SK-N-SH (cell line): ENCODE measurements around the gene OR2L5. TPM values are rescaled to one million over a fixed set of nuclear protein-coding genes. Genes with fewer than 3 reads are reported as not detected.

Source experiments
- CTCF ChIA-PET: fragments of 300-600, 350-600 bp; formaldehyde crosslinking; extraction: SDS; loops from one replicate; lab custom pipeline; 2021; lab: Yijun Ruan, JAX
- POLR2A ChIA-PET: fragments of 350-600 bp; sonication (Branson Sonifier 250); formaldehyde crosslinking; extraction: SDS; loops from one replicate; lab custom pipeline; 2020; ENCODE audit warnings: antibody characterized with exemption, inconsistent platforms; lab: Yijun Ruan, JAX
- DNase-seq: peaks from one replicate; pipeline ENCODE4 v3.0.0; 2012
- H2AFZ ChIP-seq: fragments of 200-600 bp; sonication (generic); 2 replicates; pipeline ENCODE4 v1.8.1; 2016; ENCODE audit warnings: antibody characterized with exemption, mild to moderate bottlenecking, low read depth
- H3F3A ChIP-seq: fragments of 200-600 bp; sonication (generic); replicated peaks from 2 replicates; pipeline ENCODE3; 2016; ENCODE audit warnings: antibody characterized with exemption, mild to moderate bottlenecking; ENCODE audit not compliant: insufficient read depth
- H3K27ac ChIP-seq, 2 experiments: fragments of 200-500 bp in 1 of 2; fragments of 200-600 bp in 1 of 2; sonication (Bioruptor generic) in 1 of 2; sonication (generic), shearing (Covaris generic) in 1 of 2; 2 replicates each; pipeline versions ENCODE4 v1.5.1 to v1.6.1; 2014 to 2016; ENCODE audit warnings: low read depth in 2 of 2, inconsistent platforms in 1 of 2, low read length in 1 of 2, mild to moderate bottlenecking in 1 of 2, mixed read lengths in 1 of 2
- H3K27me3 ChIP-seq: fragments of 200-600 bp; sonication (generic), shearing (Covaris generic); 2 replicates; pipeline ENCODE4 v1.6.1; 2016; ENCODE audit warnings: mixed run types; ENCODE audit not compliant: insufficient read depth
- H3K36me3 ChIP-seq, 2 experiments: fragments of 200-500 bp in 1 of 2; fragments of 200-600 bp in 1 of 2; sonication (Bioruptor generic) in 1 of 2; sonication (generic) in 1 of 2; replicated peaks in 1 of 2; 2 replicates each; pipeline versions ENCODE3 to v1.5.1; 2014 to 2016; ENCODE audit warnings: low read length in 1 of 2, mild to moderate bottlenecking in 1 of 2; ENCODE audit not compliant: insufficient read depth in 2 of 2, control insufficient read depth in 1 of 2
- H3K4me1 ChIP-seq, 2 experiments: fragments of 200-500 bp in 1 of 2; fragments of 200-600 bp in 1 of 2; sonication (Bioruptor generic) in 1 of 2; sonication (generic), shearing (Covaris generic) in 1 of 2; 2 replicates each; pipeline versions ENCODE4 v1.5.1 to v1.6.1; 2014 to 2016; ENCODE audit warnings: low read depth in 1 of 2, low read length in 1 of 2, mixed run types in 1 of 2; ENCODE audit not compliant: insufficient read depth in 2 of 2, control insufficient read depth in 1 of 2
- H3K4me2 ChIP-seq: fragments of 200-600 bp; sonication (generic), shearing (Covaris generic); 2 replicates; pipeline ENCODE4 v1.6.1; 2017; ENCODE audit warnings: mixed run types
- H3K4me3 ChIP-seq, 2 experiments: fragments of 200-500 bp in 1 of 2; fragments of 200-600 bp in 1 of 2; sonication (Bioruptor generic) in 1 of 2; sonication (generic), shearing (Covaris generic) in 1 of 2; 2 replicates each; pipeline versions ENCODE4 v1.5.1 to v1.8.1; 2014 to 2016; ENCODE audit warnings: low read depth in 2 of 2, inconsistent platforms in 1 of 2, low read length in 1 of 2, mild to moderate bottlenecking in 1 of 2, mixed read lengths in 1 of 2, moderate library complexity in 1 of 2
- H3K79me2 ChIP-seq: fragments of 200-600 bp; sonication (generic); 2 replicates; pipeline ENCODE4 v1.8.1; 2017; ENCODE audit warnings: mild to moderate bottlenecking; ENCODE audit not compliant: insufficient read depth
- H3K9ac ChIP-seq: fragments of 200-600 bp; sonication (generic); 2 replicates; pipeline ENCODE4 v1.6.1; 2017; ENCODE audit warnings: mixed run types
- H3K9me2 ChIP-seq: fragments of 200-600 bp; sonication (generic); 2 replicates; pipeline ENCODE4 v1.6.1; 2017; ENCODE audit warnings: mixed run types
- H3K9me3 ChIP-seq: fragments of 200-600 bp; sonication (generic); 2 replicates; pipeline ENCODE4 v1.6.1; 2017; ENCODE audit warnings: mixed run types, mild to moderate bottlenecking, moderate library complexity
- H4K20me1 ChIP-seq: fragments of 200-600 bp; sonication (generic); 2 replicates; pipeline ENCODE4 v1.6.1; 2017; ENCODE audit warnings: mild to moderate bottlenecking, mixed run types; ENCODE audit not compliant: insufficient read depth
- CHD2 ChIP-seq: fragments of 150-350 bp; IDR thresholded peaks from 2 replicates; pipeline ENCODE4 v1.6.1; 2018; ENCODE audit warnings: low read length; ENCODE audit not compliant: partially characterized antibody
- ELF1 ChIP-seq: IDR thresholded peaks from 2 replicates; pipeline ENCODE4 v1.4.0; 2012
- EP300 ChIP-seq, 2 experiments: IDR thresholded peaks; 2 replicates each; pipeline versions ENCODE4 v1.4.0 to v1.6.1; 2012; ENCODE audit warnings: borderline replicate concordance in 1 of 2, low read depth in 1 of 2, low read length in 1 of 2
- EZH2phosphoT487 ChIP-seq: fragments of 200-600 bp; sonication (generic); IDR thresholded peaks from 2 replicates; pipeline ENCODE4 v1.6.1; 2017; ENCODE audit warnings: low read depth, mixed run types, mild to moderate bottlenecking, antibody characterized with exemption, moderate library complexity, borderline replicate concordance
- FOSL2 ChIP-seq: IDR thresholded peaks from 2 replicates; pipeline ENCODE4 v1.4.0; 2012; ENCODE audit warnings: low read depth, mild to moderate bottlenecking, moderate library complexity, borderline replicate concordance
- FOXJ3 ChIP-seq: sonication (generic); formaldehyde crosslinking; IDR thresholded peaks from 2 replicates; pipeline ENCODE4 v1.5.1; 2020; ENCODE audit warnings: mild to moderate bottlenecking, missing genetic modification reagents
- FOXM1 ChIP-seq: IDR thresholded peaks from 2 replicates; pipeline ENCODE4 v1.4.0; 2012; ENCODE audit warnings: low read depth, mild to moderate bottlenecking
- GABPA ChIP-seq: IDR thresholded peaks from 2 replicates; pipeline ENCODE4 v1.4.0; 2012; ENCODE audit warnings: low read depth, mild to moderate bottlenecking
- GATA2 ChIP-seq: sonication (generic); formaldehyde crosslinking; IDR thresholded peaks from 2 replicates; pipeline ENCODE4 v1.5.0; 2020; ENCODE audit warnings: mild to moderate bottlenecking, missing genetic modification reagents
- JUND ChIP-seq: IDR thresholded peaks from 2 replicates; pipeline ENCODE4 v1.4.0; 2012
- MEF2A ChIP-seq: IDR thresholded peaks from 2 replicates; pipeline ENCODE4 v1.4.0; 2012; ENCODE audit warnings: low read depth, borderline replicate concordance
- MXI1 ChIP-seq: IDR thresholded peaks from 2 replicates; pipeline ENCODE4 v1.6.1; 2012; ENCODE audit warnings: mild to moderate bottlenecking, low read depth, low read length, improper control_type of control experiment
- NFIC ChIP-seq: IDR thresholded peaks from 2 replicates; pipeline ENCODE4 v1.4.0; 2012; ENCODE audit warnings: borderline replicate concordance
- NRF1 ChIP-seq: IDR thresholded peaks from 2 replicates; pipeline ENCODE4 v1.6.1; 2012; ENCODE audit warnings: low read depth, mild to moderate bottlenecking, low read length
- POLR2AphosphoS5 ChIP-seq: IDR thresholded peaks from 2 replicates; pipeline ENCODE4 v1.6.1; 2012; ENCODE audit warnings: low read depth, low read length
- RAD21 ChIP-seq: IDR thresholded peaks from 2 replicates; pipeline ENCODE4 v1.6.1; 2012; ENCODE audit warnings: mild to moderate bottlenecking, low read length
- RFX5 ChIP-seq: IDR thresholded peaks from 2 replicates; pipeline ENCODE4 v1.6.1; 2012; ENCODE audit warnings: mild to moderate bottlenecking, improper control_type of control experiment, low read length
- RXRA ChIP-seq: IDR thresholded peaks from 2 replicates; pipeline ENCODE4 v1.4.0; 2012; ENCODE audit warnings: low read depth, mild to moderate bottlenecking, borderline replicate concordance
- SIN3A ChIP-seq: IDR thresholded peaks from 2 replicates; pipeline ENCODE4 v1.6.1; 2012; ENCODE audit warnings: low read depth, mild to moderate bottlenecking, low read length, moderate library complexity, borderline replicate concordance
- SMC3 ChIP-seq: IDR thresholded peaks from 2 replicates; pipeline ENCODE4 v1.6.1; 2012; ENCODE audit warnings: low read depth, low read length, improper control_type of control experiment
- TCF12 ChIP-seq: IDR thresholded peaks from 2 replicates; pipeline ENCODE4 v1.4.0; 2012
- TEAD4 ChIP-seq: IDR thresholded peaks from 2 replicates; pipeline ENCODE4 v1.4.0; 2012; ENCODE audit warnings: mild to moderate bottlenecking, borderline replicate concordance; ENCODE audit not compliant: insufficient read depth
- USF2 ChIP-seq: fragments of 150-350 bp; IDR thresholded peaks from 2 replicates; pipeline ENCODE4 v1.6.1; 2017; ENCODE audit warnings: antibody characterized with exemption, low read length, low read depth, borderline replicate concordance
- YY1 ChIP-seq: IDR thresholded peaks from 2 replicates; pipeline ENCODE4 v1.4.0; 2012; ENCODE audit warnings: low read depth, mild to moderate bottlenecking
- ZBTB33 ChIP-seq: IDR thresholded peaks from 2 replicates; pipeline ENCODE4 v1.4.0; 2012; ENCODE audit warnings: low read depth, borderline replicate concordance
- WGBS: methylation state at CpG from one replicate; pipeline ENCODE4 v1.1.6; 2017; ENCODE audit warnings: low lambda C conversion rate; 5-methylcytosine and 5-hydroxymethylcytosine counted together
- polyA plus RNA-seq, 3 experiments: library from polyadenylated mRNA; depleted of rRNA; stranded (reverse); fragments of >200 nt; gene quantifications; 2 replicates each; pipeline ENCODE4 v1.2.3, GENCODE V29; 2012
- TF ChIP-seq, protein P1 (sequence below): IDR thresholded peaks from 2 replicates; pipeline ENCODE4 v1.4.0; 2012; ENCODE audit warnings: low read depth
- TF ChIP-seq, protein P2 (sequence below): IDR thresholded peaks from 2 replicates; pipeline ENCODE4; 2012

The OR2L5 gene
- polyA plus RNA-seq, 1 of the 3 experiments (the other 2 are of a cell fraction) = not detected

DNA sequence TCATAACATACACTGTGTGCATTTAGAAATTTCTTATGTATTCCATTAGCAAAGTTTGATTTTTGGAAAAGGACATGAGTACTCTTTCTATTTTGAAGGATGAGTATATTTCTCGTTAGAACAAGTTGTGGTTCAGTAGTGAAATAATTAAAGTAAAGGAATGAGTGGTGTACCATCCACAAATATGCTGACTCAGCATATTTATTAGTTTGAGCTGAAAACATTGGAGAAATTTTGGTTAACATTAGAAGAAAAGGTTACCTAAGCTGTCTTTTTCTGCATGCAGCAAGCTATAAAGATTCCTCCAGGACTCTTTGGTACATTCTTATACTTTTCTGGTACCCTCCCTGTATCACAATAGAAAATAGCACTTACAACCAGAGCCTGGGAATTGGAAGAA lies 5.7 kb upstream of the OR2L5 start:
- DNase-seq = no peak
- Histone ChIP-seq H3K9me2 (no peaks in the 10 kb centered on the region), H3K4me1 (no peaks in the 10 kb centered on the region), H3K36me3 (no peaks in the 10 kb centered on the region), H3K4me3 (no peak overlapping the region), H3K4me2 (no peak overlapping the region), H2AFZ (no peak overlapping the region), H3K9me3 (0 out of 2 replicates have a peak, but pooled peaks cover 9% of the 10 kb centered on the region), H3K27me3 (no peaks in the 10 kb centered on the region), H4K20me1 (no peaks in the 10 kb centered on the region), H3K9ac (no peak overlapping the region), H3K27ac (no peak overlapping the region), H3K79me2 (no peaks in the 10 kb centered on the region), H3F3A (no peaks in the 10 kb centered on the region)
- CTCF ChIA-PET = no interaction called here
- WGBS = 0% methylated on average over 1 of the region's 1 CpG
- TF ChIP-seq SIN3A (no peak), FOXJ3 (no peak), RFX5 (no peak), RXRA (no peak), TCF12 (no peak), FOXM1 (no peak), MEF2A (no peak), JUND (no peak), EP300 (IDR thresholded peaks at IDR 0.05; ENCODE audit: borderline replicate concordance in 1 of 2, low read depth in 1 of 2, low read length in 1 of 2) (no peak), TEAD4 (no peak), POLR2AphosphoS5 (no peak), NRF1 (no peak)
- TF ChIP-seq, protein P1, sequence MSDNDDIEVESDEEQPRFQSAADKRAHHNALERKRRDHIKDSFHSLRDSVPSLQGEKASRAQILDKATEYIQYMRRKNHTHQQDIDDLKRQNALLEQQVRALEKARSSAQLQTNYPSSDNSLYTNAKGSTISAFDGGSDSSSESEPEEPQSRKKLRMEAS = no peak
- POLR2A ChIA-PET = no interaction called here

- no peaks in the 10 kb centered on the region for H3K4me1 ChIP-seq
- H2AFZ ChIP-seq = no peak overlapping the region
- no peak for DNase-seq
- 16% methylated on average over 3 of the region's 3 CpGs for WGBS
- no peak overlapping the region for H3K9ac ChIP-seq
- H3K4me2 ChIP-seq = no peak overlapping the region
- no peaks in the 10 kb centered on the region for H3K9me2 ChIP-seq
- no peak for TF ChIP-seq GATA2 (CRISPR knock-in tag)
- no peak for TF ChIP-seq RAD21
- no peak for TF ChIP-seq SIN3A
- no peak for TF ChIP-seq ZBTB33
- TF ChIP-seq EZH2phosphoT487 = no peak
- no peak for TF ChIP-seq FOXJ3
- TF ChIP-seq JUND = no peak
- no peak for TF ChIP-seq YY1
- TF ChIP-seq, protein P1 = no peak
- no peak for TF ChIP-seq USF2
- no peak for TF ChIP-seq CHD2
- no peak for TF ChIP-seq POLR2AphosphoS5
- no peak for TF ChIP-seq SMC3
- TF ChIP-seq NFIC = no peak
- no peak for TF ChIP-seq GABPA
- no peak for TF ChIP-seq FOXM1
- no peak for TF ChIP-seq FOSL2
- TF ChIP-seq MXI1 = no peak
- TF ChIP-seq, protein P2, sequence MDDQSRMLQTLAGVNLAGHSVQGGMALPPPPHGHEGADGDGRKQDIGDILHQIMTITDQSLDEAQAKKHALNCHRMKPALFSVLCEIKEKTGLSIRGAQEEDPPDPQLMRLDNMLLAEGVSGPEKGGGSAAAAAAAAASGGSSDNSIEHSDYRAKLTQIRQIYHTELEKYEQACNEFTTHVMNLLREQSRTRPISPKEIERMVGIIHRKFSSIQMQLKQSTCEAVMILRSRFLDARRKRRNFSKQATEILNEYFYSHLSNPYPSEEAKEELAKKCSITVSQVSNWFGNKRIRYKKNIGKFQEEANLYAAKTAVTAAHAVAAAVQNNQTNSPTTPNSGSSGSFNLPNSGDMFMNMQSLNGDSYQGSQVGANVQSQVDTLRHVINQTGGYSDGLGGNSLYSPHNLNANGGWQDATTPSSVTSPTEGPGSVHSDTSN = no peak
- TF ChIP-seq ELF1 = no peak
- POLR2A ChIA-PET = no interaction called here
- no peaks in the 10 kb centered on the region for H4K20me1 ChIP-seq
- H3K27ac ChIP-seq = no peak overlapping the region
- H3K36me3 ChIP-seq = no peaks in the 10 kb centered on the region
- H3K9me3 ChIP-seq = 0 out of 2 replicates have a peak, but pooled peaks cover 9% of the 10 kb centered on the region
- CTCF ChIA-PET = no interaction called here
- no peaks in the 10 kb centered on the region for H3F3A ChIP-seq
- H3K27me3 ChIP-seq = no peaks in the 10 kb centered on the region
- H3K79me2 ChIP-seq = no peaks in the 10 kb centered on the region
- H3K4me3 ChIP-seq = no peak overlapping the region
Measured at GRCh38 chr1:248009681-248010080, 3.8 kb upstream of the OR2L5 start.
